Smooth muscle cell (in vitro differentiated cells): ENCODE data around the gene NLRP7. TPM values are rescaled to one million over a fixed set of nuclear protein-coding genes. Genes with fewer than 3 reads are reported as not detected.

Source experiments
- DNase-seq: peaks from one replicate; lab custom pipeline; 2025; ENCODE audit not compliant: unreplicated experiment; lab: John Stamatoyannopoulos, UW
- H2AFZ ChIP-seq: fragments of 200-600 bp; sonication (generic); 2 replicates; pipeline ENCODE4 v1.6.0; 2016; ENCODE audit warnings: antibody characterized with exemption, low read depth, mild to moderate bottlenecking
- H3F3A ChIP-seq: fragments of 200-600 bp; sonication (generic); 2 replicates; pipeline ENCODE4 v1.6.0; 2017; ENCODE audit warnings: antibody characterized with exemption, low read depth
- H3K27ac ChIP-seq: fragments of 200-600 bp; sonication (generic); 2 replicates; pipeline ENCODE4 v1.5.1; 2016; ENCODE audit warnings: low read depth, mild to moderate bottlenecking
- H3K27me3 ChIP-seq: fragments of 200-600 bp; sonication (generic); 2 replicates; pipeline ENCODE4 v1.6.1; 2016; ENCODE audit warnings: low read depth, mild to moderate bottlenecking
- H3K36me3 ChIP-seq: fragments of 200-600 bp; sonication (generic); 2 replicates; pipeline ENCODE4 v1.5.1; 2016; ENCODE audit warnings: low read depth
- H3K4me1 ChIP-seq: fragments of 200-600 bp; sonication (generic); 2 replicates; pipeline ENCODE4 v1.5.1; 2016; ENCODE audit warnings: low read depth
- H3K4me2 ChIP-seq: fragments of 200-600 bp; sonication (generic); 2 replicates; pipeline ENCODE4 v1.6.0; 2016; ENCODE audit warnings: mild to moderate bottlenecking
- H3K4me3 ChIP-seq: fragments of 200-600 bp; sonication (generic); 2 replicates; pipeline ENCODE4 v1.5.1; 2016; ENCODE audit warnings: mild to moderate bottlenecking
- H3K79me2 ChIP-seq: fragments of 200-600 bp; sonication (generic); 2 replicates; pipeline ENCODE4 v1.6.0; 2016; ENCODE audit warnings: low read depth, mild to moderate bottlenecking
- H3K9ac ChIP-seq: fragments of 200-600 bp; sonication (generic); 2 replicates; pipeline ENCODE4 v1.6.0; 2016; ENCODE audit warnings: low read depth
- H3K9me3 ChIP-seq: fragments of 200-600 bp; sonication (generic); replicated peaks from 2 replicates; pipeline ENCODE4 v1.5.1; 2016; ENCODE audit warnings: low read depth
- H4K20me1 ChIP-seq: fragments of 200-600 bp; sonication (generic); 2 replicates; pipeline ENCODE4 v1.6.0; 2016; ENCODE audit warnings: low read depth
- WGBS: methylation state at CpG from one replicate; pipeline ENCODE4 v1.1.7; 2016; ENCODE audit warnings: low lambda C conversion rate; 5-methylcytosine and 5-hydroxymethylcytosine counted together
- polyA plus RNA-seq: library from polyadenylated mRNA; unstranded; fragments of >200 nt; fragmentation: Nextera tagmentation; extraction: Ambion mirVana; gene quantifications from 2 replicates; pipeline ENCODE4 v1.2.1, GENCODE V29; 2016
- small RNA-seq: library from RNA; depleted of rRNA; stranded (forward); fragments of <200 nt; gene quantifications from one replicate; pipeline ENCODE3, GENCODE V24; 2014
- total RNA-seq: library from RNA; depleted of rRNA; stranded (reverse); fragments of >200 nt; gene quantifications from 2 replicates; pipeline ENCODE4 v1.2.3, GENCODE V29; 2014
- TF ChIP-seq, protein P1 (sequence below): fragments of 200-600 bp; sonication (generic); IDR thresholded peaks from 2 replicates; pipeline ENCODE4 v1.5.1; 2017; ENCODE audit warnings: borderline replicate concordance, mild to moderate bottlenecking, antibody characterized with exemption; ENCODE audit not compliant: insufficient read depth, poor library complexity, severe bottlenecking

The NLRP7 gene
- total and polyA plus RNA-seq, 2 experiments from 2014 or later: 0.18 to 0.29 TPM

DNA sequence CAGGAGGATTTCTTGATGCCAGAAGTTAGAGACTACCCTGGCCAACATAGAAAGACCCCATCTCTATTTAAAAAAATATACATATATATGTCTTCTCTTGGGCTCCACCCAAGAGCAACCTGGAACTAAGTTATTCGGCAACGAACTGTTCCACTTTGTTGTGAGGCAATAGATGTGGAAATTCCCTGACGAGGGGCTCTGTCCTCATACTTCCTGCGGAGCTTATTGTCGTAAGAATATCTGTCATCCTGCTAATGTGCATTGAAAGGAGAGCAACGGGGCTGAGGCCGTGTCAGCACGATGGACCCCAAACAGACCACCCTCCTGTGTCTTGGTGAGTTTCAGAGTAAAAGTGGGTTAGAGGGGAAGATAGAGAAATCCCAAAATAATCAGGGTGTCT, 73.3 kb downstream of the NLRP7 start, which contains the start of gene FCAR:
TSS of gene FCAR (plus strand) at position 246 of the 400 bp plus-strand sequence. CDS start at position 301, 55 bp downstream.
- Histone ChIP-seq H4K20me1 (no peaks in the 10 kb centered on the region), H3K4me1 (no peaks in the 10 kb centered on the region), H3K27me3 (no peaks in the 10 kb centered on the region), H3K36me3 (no peaks in the 10 kb centered on the region), H2AFZ (no peak within 1 kb of the TSS), H3F3A (no peaks in the 10 kb centered on the region), H3K79me2 (no peaks in the 10 kb centered on the region), H3K27ac (no peak within 1 kb of the TSS), H3K4me2 (no peak within 1 kb of the TSS), H3K9ac (no peak within 1 kb of the TSS), H3K4me3 (no peak within 1 kb of the TSS), H3K9me3 (no peaks in the 10 kb centered on the region)
- DNase-seq: no peak
- WGBS: 81% methylated on average over 8 of the region's 8 CpGs
- TF ChIP-seq, protein P1, sequence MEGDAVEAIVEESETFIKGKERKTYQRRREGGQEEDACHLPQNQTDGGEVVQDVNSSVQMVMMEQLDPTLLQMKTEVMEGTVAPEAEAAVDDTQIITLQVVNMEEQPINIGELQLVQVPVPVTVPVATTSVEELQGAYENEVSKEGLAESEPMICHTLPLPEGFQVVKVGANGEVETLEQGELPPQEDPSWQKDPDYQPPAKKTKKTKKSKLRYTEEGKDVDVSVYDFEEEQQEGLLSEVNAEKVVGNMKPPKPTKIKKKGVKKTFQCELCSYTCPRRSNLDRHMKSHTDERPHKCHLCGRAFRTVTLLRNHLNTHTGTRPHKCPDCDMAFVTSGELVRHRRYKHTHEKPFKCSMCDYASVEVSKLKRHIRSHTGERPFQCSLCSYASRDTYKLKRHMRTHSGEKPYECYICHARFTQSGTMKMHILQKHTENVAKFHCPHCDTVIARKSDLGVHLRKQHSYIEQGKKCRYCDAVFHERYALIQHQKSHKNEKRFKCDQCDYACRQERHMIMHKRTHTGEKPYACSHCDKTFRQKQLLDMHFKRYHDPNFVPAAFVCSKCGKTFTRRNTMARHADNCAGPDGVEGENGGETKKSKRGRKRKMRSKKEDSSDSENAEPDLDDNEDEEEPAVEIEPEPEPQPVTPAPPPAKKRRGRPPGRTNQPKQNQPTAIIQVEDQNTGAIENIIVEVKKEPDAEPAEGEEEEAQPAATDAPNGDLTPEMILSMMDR: no peak

Small RNA genes lying within 50 kb of the gene (small RNA-seq; reads per million reads assigned to genes)
- not detected for gene AC011476.8

Other genes starting within 250 kb of the NLRP7 start
- not detected in 2 replicates for gene KIR3DL3, start 223.1 kb downstream of the NLRP7 start, total RNA-seq
- gene KIR3DL3, start 223.1 kb downstream of the NLRP7 start, polyA plus RNA-seq: not detected in 2 replicates
- gene KIR2DL3, start 209.0 kb downstream of the NLRP7 start, total RNA-seq: not detected in 2 replicates
- gene KIR2DL3, start 209.0 kb downstream of the NLRP7 start, polyA plus RNA-seq: not detected in 2 replicates
- not detected in 2 replicates for gene KIR2DL1, start 177.7 kb downstream of the NLRP7 start, total RNA-seq
- gene KIR2DL1, start 177.7 kb downstream of the NLRP7 start, polyA plus RNA-seq: not detected in 2 replicates
- not detected in 2 replicates for gene KIR2DL4, start 143.9 kb downstream of the NLRP7 start, total RNA-seq
- gene KIR2DL4, start 143.9 kb downstream of the NLRP7 start, polyA plus RNA-seq: not detected in 2 replicates
- gene KIR3DL1, start 131.1 kb downstream of the NLRP7 start, total RNA-seq: not detected in 2 replicates
- not detected in 2 replicates for gene KIR3DL1, start 131.1 kb downstream of the NLRP7 start, polyA plus RNA-seq
- not detected in 2 replicates for gene KIR2DS4, start 114.9 kb downstream of the NLRP7 start, total RNA-seq
- not detected in 2 replicates for gene KIR2DS4, start 114.9 kb downstream of the NLRP7 start, polyA plus RNA-seq
- not detected in 2 replicates for gene KIR3DL2, start 97.1 kb downstream of the NLRP7 start, total RNA-seq
- not detected in 2 replicates for gene KIR3DL2, start 97.1 kb downstream of the NLRP7 start, polyA plus RNA-seq
- not detected in 2 replicates for gene FCAR, start 73.3 kb downstream of the NLRP7 start, total RNA-seq
- not detected in 2 replicates for gene FCAR, start 73.3 kb downstream of the NLRP7 start, polyA plus RNA-seq
- 1.7 TPM in 1 of 2 replicates, not detected in the other for gene NCR1, start 41.4 kb downstream of the NLRP7 start, total RNA-seq
- gene NCR1, start 41.4 kb downstream of the NLRP7 start, polyA plus RNA-seq: 0.64 TPM in 1 of 2 replicates, not detected in the other
- 37.9 and 52.2 TPM in 2 replicates for gene NLRP2, start 18.8 kb upstream of the NLRP7 start, total RNA-seq
- 13.7 and 42.5 TPM in 2 replicates for gene NLRP2, start 18.8 kb upstream of the NLRP7 start, polyA plus RNA-seq
- 0.09 TPM in 1 of 2 replicates, not detected in the other for gene GP6, start 90.7 kb upstream of the NLRP7 start, total RNA-seq
- 1.8 TPM in 1 of 2 replicates, not detected in the other for gene GP6, start 90.7 kb upstream of the NLRP7 start, polyA plus RNA-seq
- 7.8 and 13.5 TPM in 2 replicates for gene RDH13, start 115.6 kb upstream of the NLRP7 start, total RNA-seq
- 9.1 and 21.4 TPM in 2 replicates for gene RDH13, start 115.6 kb upstream of the NLRP7 start, polyA plus RNA-seq
- gene EPS8L1, start 128.3 kb upstream of the NLRP7 start, total RNA-seq: 21.4 and 32.9 TPM in 2 replicates
- 16.8 and 32.6 TPM in 2 replicates for gene EPS8L1, start 128.3 kb upstream of the NLRP7 start, polyA plus RNA-seq
- 16.8 and 30.5 TPM in 2 replicates for gene PPP1R12C, start 170.1 kb upstream of the NLRP7 start, total RNA-seq
- gene PPP1R12C, start 170.1 kb upstream of the NLRP7 start, polyA plus RNA-seq: 26.1 and 32.1 TPM in 2 replicates
- gene TNNT1, start 201.7 kb upstream of the NLRP7 start, total RNA-seq: 24.9 and 27.1 TPM in 2 replicates
- gene TNNT1, start 201.7 kb upstream of the NLRP7 start, polyA plus RNA-seq: 24.5 and 54.0 TPM in 2 replicates
- gene TNNI3, start 210.2 kb upstream of the NLRP7 start, total RNA-seq: not detected in 2 replicates
- gene TNNI3, start 210.2 kb upstream of the NLRP7 start, polyA plus RNA-seq: 1.8 and 3.0 TPM in 2 replicates
- 0.76 and 1.3 TPM in 2 replicates for gene DNAAF3, start 219.1 kb upstream of the NLRP7 start, total RNA-seq
- 0.97 and 1.4 TPM in 2 replicates for gene DNAAF3, start 219.1 kb upstream of the NLRP7 start, polyA plus RNA-seq
- gene SYT5, start 232.8 kb upstream of the NLRP7 start, total RNA-seq: not detected in 2 replicates
- 0.17 TPM in 1 of 2 replicates, not detected in the other for gene SYT5, start 232.8 kb upstream of the NLRP7 start, polyA plus RNA-seq